H1 (cell line): ENCODE measurements around the gene NRK. TPM values are rescaled to one million over a fixed set of nuclear protein-coding genes. Genes with fewer than 3 reads are reported as not detected.

Experiments
- CTCF ChIA-PET: fragments of 300-600 bp; sonication (Branson Sonifier 250); formaldehyde crosslinking; loops from one replicate; lab custom pipeline; 2021; ENCODE audit not compliant: partially characterized antibody; lab: Charles Lee
- POLR2A ChIA-PET: fragments of 300-600 bp; sonication (Branson Sonifier 250); formaldehyde crosslinking; loops from one replicate; lab custom pipeline; 2021; ENCODE audit warnings: inconsistent platforms; ENCODE audit not compliant: partially characterized antibody; lab: Charles Lee
- DNase-seq, 2 experiments: peaks; one replicate each; pipeline versions ENCODE4 v3.0.0 to v3.0.0-alpha.2; 2010 to 2022; ENCODE audit warnings: low spot score in 2 of 2, low read depth in 1 of 2, mixed read lengths in 1 of 2
- FAIRE-seq: peaks from 2 replicates; lab custom pipeline; 2011; peaks lifted over from hg19 to GRCh38; lab: Jason Lieb, UNC
- H2AFZ ChIP-seq: 2 replicates; pipeline ENCODE4 v1.8.1; 2012; ENCODE audit warnings: low read length, inconsistent platforms
- H2AK5ac ChIP-seq: 2 replicates; pipeline ENCODE4 v1.6.1; 2013; ENCODE audit warnings: low read depth, low read length
- H2BK120ac ChIP-seq: replicated peaks from 2 replicates; pipeline ENCODE3; 2013; ENCODE audit warnings: low read depth, low read length, inconsistent platforms
- H2BK12ac ChIP-seq: 2 replicates; pipeline ENCODE4 v1.6.1; 2013; ENCODE audit warnings: low read depth, low read length
- H2BK15ac ChIP-seq: 2 replicates; pipeline ENCODE4 v1.6.1; 2013; ENCODE audit warnings: low read length
- H2BK20ac ChIP-seq: 2 replicates; pipeline ENCODE4 v1.6.1; 2013; ENCODE audit warnings: low read length
- H2BK5ac ChIP-seq: 2 replicates; pipeline ENCODE4 v1.6.1; 2013; ENCODE audit warnings: low read depth, low read length
- H3K14ac ChIP-seq: 2 replicates; pipeline ENCODE4 v1.6.1; 2013; ENCODE audit warnings: inconsistent platforms; ENCODE audit not compliant: insufficient read length
- H3K18ac ChIP-seq: 2 replicates; pipeline ENCODE4 v1.6.1; 2013; ENCODE audit warnings: low read length; ENCODE audit errors: extremely low read depth
- H3K23ac ChIP-seq: 2 replicates; pipeline ENCODE4 v1.6.1; 2013; ENCODE audit warnings: inconsistent platforms; ENCODE audit not compliant: insufficient read length
- H3K23me2 ChIP-seq: 2 replicates; pipeline ENCODE4 v1.6.1; 2013; ENCODE audit warnings: low read depth, low read length
- H3K27ac ChIP-seq: 2 replicates; pipeline ENCODE4 v1.6.1; 2011; ENCODE audit warnings: low read depth, low read length, inconsistent platforms
- H3K27me3 ChIP-seq, 4 experiments: replicated peaks in 1 of 4; 1 replicate in 1 of 4; 2 replicates in 3 of 4; pipeline versions ENCODE4 v1.6.1 to v1.8.1; 2011 to 2013; ENCODE audit warnings: low read length in 3 of 4, mild to moderate bottlenecking in 3 of 4, inconsistent platforms in 2 of 4, mixed read lengths in 2 of 4, moderate library complexity in 1 of 4; ENCODE audit not compliant: control insufficient read depth in 3 of 4, insufficient read depth in 3 of 4; ENCODE audit errors: extremely low read depth in 1 of 4
- H3K36me3 ChIP-seq, 4 experiments: 2 replicates each; pipeline versions ENCODE4 v1.6.1 to v1.8.1; 2011 to 2013; ENCODE audit warnings: mild to moderate bottlenecking in 4 of 4, low read length in 3 of 4, moderate library complexity in 2 of 4, control low read depth in 1 of 4, inconsistent platforms in 1 of 4; ENCODE audit not compliant: insufficient read depth in 4 of 4, control insufficient read depth in 2 of 4
- H3K4ac ChIP-seq: replicated peaks from 2 replicates; pipeline ENCODE3; 2013; ENCODE audit warnings: low read length, low read depth, mixed read lengths, inconsistent platforms; ENCODE audit not compliant: insufficient read length
- H3K4me1 ChIP-seq, 4 experiments: replicated peaks in 1 of 4; 1 replicate in 1 of 4; 2 replicates in 3 of 4; pipeline versions ENCODE4 v1.6.1 to v1.8.1; 2011 to 2013; ENCODE audit warnings: low read length in 3 of 4, inconsistent platforms in 2 of 4, mixed read lengths in 1 of 4; ENCODE audit not compliant: insufficient read depth in 4 of 4, control insufficient read depth in 3 of 4
- H3K4me2 ChIP-seq, 2 experiments: 2 replicates each; pipeline versions ENCODE4 v1.6.1 to v1.8.1; 2011 to 2013; ENCODE audit warnings: low read depth in 2 of 2, low read length in 2 of 2, control low read depth in 1 of 2, inconsistent platforms in 1 of 2, mild to moderate bottlenecking in 1 of 2; ENCODE audit not compliant: insufficient read depth in 1 of 2
- H3K4me3 ChIP-seq, 4 experiments: fragments of 200-600, 300-600 bp in 1 of 4; sonication (generic), shearing (Covaris generic), sonication (Bioruptor Twin) in 1 of 4; 2 replicates each; pipeline versions ENCODE4 v1.5.1 to v1.8.1; 2011 to 2016; ENCODE audit warnings: low read length in 4 of 4, low read depth in 3 of 4, control low read depth in 2 of 4, inconsistent platforms in 2 of 4, mild to moderate bottlenecking in 2 of 4, mixed read lengths in 1 of 4, moderate library complexity in 1 of 4; ENCODE audit not compliant: insufficient read depth in 2 of 4; ENCODE audit errors: extremely low read depth in 1 of 4
- H3K56ac ChIP-seq: replicated peaks from 2 replicates; pipeline ENCODE3; 2013; ENCODE audit warnings: low read depth, mild to moderate bottlenecking, mixed read lengths, low read length, inconsistent platforms; ENCODE audit not compliant: insufficient read length
- H3K79me1 ChIP-seq: 2 replicates; pipeline ENCODE4 v1.6.1; 2013; ENCODE audit warnings: low read depth, low read length, control low read depth
- H3K79me2 ChIP-seq, 2 experiments: 2 replicates each; pipeline versions ENCODE4 v1.6.1 to v1.8.1; 2012 to 2013; ENCODE audit warnings: low read length in 2 of 2, mild to moderate bottlenecking in 2 of 2, inconsistent platforms in 1 of 2; ENCODE audit not compliant: insufficient read depth in 2 of 2, control insufficient read depth in 1 of 2
- H3K9ac ChIP-seq, 4 experiments: replicated peaks in 1 of 4; 1 replicate in 1 of 4; 2 replicates in 3 of 4; pipeline versions ENCODE4 v1.6.1 to v1.8.1; 2011 to 2013; ENCODE audit warnings: low read depth in 3 of 4, low read length in 3 of 4, control low read depth in 2 of 4, mild to moderate bottlenecking in 2 of 4, moderate library complexity in 2 of 4, inconsistent platforms in 1 of 4; ENCODE audit errors: extremely low read depth in 1 of 4
- H3K9me3 ChIP-seq, 2 experiments: 2 replicates each; pipeline versions ENCODE4 v1.6.1 to v1.8.1; 2012 to 2013; ENCODE audit warnings: mild to moderate bottlenecking in 2 of 2, moderate library complexity in 2 of 2, control low read depth in 1 of 2, inconsistent platforms in 1 of 2, low read depth in 1 of 2, low read length in 1 of 2, mixed read lengths in 1 of 2; ENCODE audit not compliant: insufficient read depth in 2 of 2
- H4K20me1 ChIP-seq, 2 experiments: replicated peaks in 1 of 2; 2 replicates each; pipeline versions ENCODE3 to v1.8.1; 2011 to 2013; ENCODE audit warnings: inconsistent platforms in 2 of 2, low read length in 2 of 2, mild to moderate bottlenecking in 1 of 2; ENCODE audit not compliant: insufficient read depth in 2 of 2, control insufficient read depth in 1 of 2
- H4K5ac ChIP-seq: 2 replicates; pipeline ENCODE4 v1.6.1; 2013; ENCODE audit warnings: low read length, low read depth, mixed read lengths, inconsistent platforms; ENCODE audit not compliant: insufficient read length
- H4K8ac ChIP-seq: 2 replicates; pipeline ENCODE4 v1.8.0; 2013; ENCODE audit warnings: mild to moderate bottlenecking, moderate library complexity, low read length, inconsistent platforms; ENCODE audit not compliant: insufficient read depth; ENCODE audit errors: extremely low read depth
- H4K91ac ChIP-seq: replicated peaks from 2 replicates; pipeline ENCODE3; 2013; ENCODE audit warnings: low read length, mixed read lengths, inconsistent platforms; ENCODE audit not compliant: insufficient read length
- JUND ChIP-seq: IDR thresholded peaks from 2 replicates; pipeline ENCODE4 v1.6.1; 2011; ENCODE audit warnings: mild to moderate bottlenecking, improper control_type of control experiment, low read length
- WGBS, 2 experiments: shearing (Covaris generic) in 1 of 2; methylation state at CpG; one replicate each; pipeline versions ENCODE4 v1.1.6 to v1.1.7; 2013 to 2015; ENCODE audit warnings: low lambda C conversion rate in 2 of 2, mixed read lengths in 2 of 2, inconsistent platforms in 1 of 2, low coverage in 1 of 2, missing lambda C conversion rate in 1 of 2; ENCODE audit not compliant: insufficient replicate concordance in 2 of 2, insufficient coverage in 1 of 2, insufficient read length in 1 of 2; ENCODE audit errors: extremely low coverage in 1 of 2, missing lambda C conversion rate in 1 of 2; 5-methylcytosine and 5-hydroxymethylcytosine counted together
- polyA plus RNA-seq, 7 experiments: library from polyadenylated mRNA; depleted of rRNA in 3 of 7; stranded (reverse) in 5 of 7; unstranded in 2 of 7; fragments of >200 nt in 5 of 7; fragments of 200-250 nt in 2 of 7; gene quantifications; 1 replicate in 5 of 7; 2 replicates in 1 of 7; 4 replicates in 1 of 7; pipeline versions ENCODE4 v1.2.1 to v1.2.3, GENCODE V29; 2011 to 2013; ENCODE audit warnings: missing spikeins in 2 of 7, mixed read lengths in 2 of 7
- total RNA-seq: library from RNA; stranded (reverse); fragmentation: NEBNext Ultra II Directional; extraction: Animal tissue kit (Norgen Biotek cat#: 25700); gene quantifications from 2 replicates; pipeline ENCODE4 v1.2.1, GENCODE V29; 2021

NRK gene
- total and polyA plus RNA-seq, 2 of the 8 experiments (the other 6 are each of a cell fraction or from before 2014, with no cell fraction given), result 0.86 to 8.3 TPM

DNA sequence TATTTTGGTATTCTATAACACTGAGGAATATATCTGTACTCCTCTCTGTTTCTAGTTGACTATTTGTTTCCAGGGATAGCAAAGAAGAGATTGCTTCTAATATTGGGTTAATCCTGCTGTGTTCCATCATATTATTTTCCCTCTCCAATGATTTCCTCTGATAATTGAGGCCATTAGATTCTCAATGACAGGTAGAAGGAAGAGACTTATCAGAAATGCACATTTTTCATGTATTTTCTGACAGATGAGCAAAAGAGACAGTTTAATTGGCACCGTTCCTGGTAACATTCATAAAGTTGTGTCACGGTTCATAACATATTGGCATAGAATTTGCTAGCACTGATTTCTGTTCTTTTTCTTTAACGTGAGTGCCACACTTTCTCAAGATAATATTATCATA lies 58.2 kb downstream of the NRK start:
- Histone ChIP-seq H3K4me1 (no peaks in the 10 kb centered on the region), H3K4me3 (no peak overlapping the region), H3K79me2 (no peaks in the 10 kb centered on the region), H3K56ac (no peak overlapping the region), H3K23me2 (no peaks in the 10 kb centered on the region), H3K79me1 (no peaks in the 10 kb centered on the region), H3K4ac (no peak overlapping the region), H3K9me3 (no peaks in the 10 kb centered on the region), H3K4me2 (no peak overlapping the region), H3K14ac (no peak overlapping the region), H3K18ac (no peak overlapping the region), H4K5ac (no peak overlapping the region), H3K27me3 (no peaks in the 10 kb centered on the region), H2BK120ac (no peak overlapping the region), H4K91ac (no peak overlapping the region), H4K8ac (no peak overlapping the region), H2AFZ (no peak overlapping the region), H2BK5ac (no peak overlapping the region), H2BK20ac (no peak overlapping the region), H3K27ac (no peak overlapping the region), H2BK12ac (no peak overlapping the region), H3K23ac (no peak overlapping the region), H2AK5ac (no peak overlapping the region), H2BK15ac (no peak overlapping the region), H3K9ac (no peak overlapping the region), H3K36me3 (no peaks in the 10 kb centered on the region), H4K20me1 (no peaks in the 10 kb centered on the region)
- CTCF ChIA-PET, result no interaction called here
- no peak for TF ChIP-seq JUND
- 85% methylated on average over 3 of the region's 3 CpGs; no CpG with 5 or more reads in 1 of the 2 experiments for WGBS, 2 experiments
- FAIRE-seq (no peak), DNase-seq (no peak)
- POLR2A ChIA-PET, result no interaction called here
